GM12801 (cell line): ENCODE results near the gene C12orf42.

ENCODE experiments used
- TF ChIP-seq, protein P1 (sequence below): IDR thresholded peaks from one replicate; pipeline ENCODE4 v1.5.1; 2011; ENCODE audit warnings: control low read depth; ENCODE audit not compliant: insufficient read length; ENCODE audit errors: extremely low read depth

C12orf42 gene

DNA sequence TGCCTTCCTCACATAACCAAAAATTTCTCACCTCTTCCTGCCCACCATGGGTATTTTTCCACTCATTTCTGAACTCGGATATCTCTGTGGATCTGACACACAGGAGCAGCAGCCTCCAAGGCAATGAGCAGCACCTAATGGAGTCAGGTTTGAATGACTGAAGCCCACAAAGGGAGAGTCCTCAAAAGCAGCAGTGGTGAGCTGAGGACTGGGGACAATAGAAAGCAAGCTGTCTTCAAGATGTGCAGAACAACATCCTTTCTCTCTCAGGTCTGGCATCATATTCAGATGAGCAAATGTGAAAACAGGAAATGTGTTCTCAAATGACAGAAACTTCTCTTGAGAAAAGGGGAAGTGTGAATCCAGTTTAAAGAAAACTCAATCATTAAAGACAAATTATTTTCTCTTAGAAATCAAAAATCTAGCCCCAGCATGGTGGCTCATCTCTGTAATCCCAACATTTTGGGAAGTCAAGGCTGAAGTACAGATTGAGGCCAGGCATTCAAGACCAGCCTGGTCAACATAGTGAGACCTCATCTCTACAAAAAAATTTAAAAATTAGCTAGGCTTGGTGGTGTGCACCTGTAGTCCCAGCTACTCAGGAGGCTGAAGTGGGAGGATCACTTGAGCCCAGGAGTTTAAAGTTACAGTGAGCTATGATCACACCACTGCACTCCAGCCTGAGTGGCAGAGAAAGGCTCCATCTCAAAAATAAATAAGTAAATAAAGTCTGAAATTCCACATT, 54.2 kb downstream of the C12orf42 start:
- TF ChIP-seq, protein P1, sequence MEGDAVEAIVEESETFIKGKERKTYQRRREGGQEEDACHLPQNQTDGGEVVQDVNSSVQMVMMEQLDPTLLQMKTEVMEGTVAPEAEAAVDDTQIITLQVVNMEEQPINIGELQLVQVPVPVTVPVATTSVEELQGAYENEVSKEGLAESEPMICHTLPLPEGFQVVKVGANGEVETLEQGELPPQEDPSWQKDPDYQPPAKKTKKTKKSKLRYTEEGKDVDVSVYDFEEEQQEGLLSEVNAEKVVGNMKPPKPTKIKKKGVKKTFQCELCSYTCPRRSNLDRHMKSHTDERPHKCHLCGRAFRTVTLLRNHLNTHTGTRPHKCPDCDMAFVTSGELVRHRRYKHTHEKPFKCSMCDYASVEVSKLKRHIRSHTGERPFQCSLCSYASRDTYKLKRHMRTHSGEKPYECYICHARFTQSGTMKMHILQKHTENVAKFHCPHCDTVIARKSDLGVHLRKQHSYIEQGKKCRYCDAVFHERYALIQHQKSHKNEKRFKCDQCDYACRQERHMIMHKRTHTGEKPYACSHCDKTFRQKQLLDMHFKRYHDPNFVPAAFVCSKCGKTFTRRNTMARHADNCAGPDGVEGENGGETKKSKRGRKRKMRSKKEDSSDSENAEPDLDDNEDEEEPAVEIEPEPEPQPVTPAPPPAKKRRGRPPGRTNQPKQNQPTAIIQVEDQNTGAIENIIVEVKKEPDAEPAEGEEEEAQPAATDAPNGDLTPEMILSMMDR: no peak

DNA sequence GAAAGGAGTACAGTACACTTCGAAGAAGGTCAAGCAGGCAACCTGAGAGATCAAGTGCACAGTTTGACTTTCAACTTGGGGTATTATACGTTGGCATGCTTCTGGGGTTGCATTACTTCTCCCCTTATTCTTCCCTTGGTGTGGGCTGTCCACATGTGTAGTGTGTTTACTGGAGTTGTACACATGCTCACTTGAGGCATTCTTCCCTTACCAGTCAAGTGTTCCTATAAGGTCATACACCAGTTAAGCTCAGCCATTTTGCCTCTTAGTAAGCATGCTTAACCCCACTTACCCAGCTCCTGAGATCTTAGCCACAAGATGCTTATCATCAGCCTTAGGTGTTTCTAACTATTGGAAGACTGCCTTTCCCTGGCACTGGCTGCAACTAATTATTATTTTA, 63.8 kb downstream of the C12orf42 start:
- TF ChIP-seq, protein P1: no peak

DNA sequence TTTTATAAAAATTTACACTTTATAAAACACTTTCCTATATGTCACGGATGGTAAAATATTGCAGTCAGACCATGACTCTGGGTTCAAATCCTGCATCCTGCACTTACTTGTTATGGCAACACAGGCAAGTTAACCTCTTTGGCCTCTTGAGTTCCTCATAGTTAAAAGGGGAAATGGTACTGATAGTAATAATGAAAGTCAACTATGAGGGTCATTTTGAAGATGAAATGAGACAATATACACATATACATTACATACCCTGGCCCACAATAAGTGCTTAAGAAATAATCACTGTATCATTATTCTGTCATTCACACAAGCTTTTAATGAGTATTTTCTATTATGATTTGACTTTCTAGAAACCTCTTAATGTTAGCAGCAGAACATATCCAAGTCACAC, 64.4 kb downstream of the C12orf42 start:
- TF ChIP-seq, protein P1: no peak

DNA sequence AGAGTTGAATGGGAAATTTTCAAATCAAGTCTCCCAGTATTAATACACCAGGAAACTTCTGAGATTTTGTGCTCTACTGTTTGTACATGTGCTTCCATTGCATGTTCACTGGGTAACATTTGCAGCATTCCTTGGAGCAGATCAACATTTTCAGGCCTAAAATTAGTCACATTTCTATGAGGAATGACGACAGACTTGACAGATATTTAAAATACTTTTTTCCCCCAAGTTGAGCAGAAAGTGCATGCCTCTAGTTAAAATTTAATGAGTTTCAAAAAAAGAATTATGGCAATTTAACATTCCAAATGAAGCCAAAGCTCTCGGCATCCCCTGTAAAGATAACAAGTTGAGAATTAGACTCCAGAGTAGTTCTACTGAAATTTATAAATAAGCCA, 72.3 kb downstream of the C12orf42 start:
- TF ChIP-seq, protein P1: no peak

DNA sequence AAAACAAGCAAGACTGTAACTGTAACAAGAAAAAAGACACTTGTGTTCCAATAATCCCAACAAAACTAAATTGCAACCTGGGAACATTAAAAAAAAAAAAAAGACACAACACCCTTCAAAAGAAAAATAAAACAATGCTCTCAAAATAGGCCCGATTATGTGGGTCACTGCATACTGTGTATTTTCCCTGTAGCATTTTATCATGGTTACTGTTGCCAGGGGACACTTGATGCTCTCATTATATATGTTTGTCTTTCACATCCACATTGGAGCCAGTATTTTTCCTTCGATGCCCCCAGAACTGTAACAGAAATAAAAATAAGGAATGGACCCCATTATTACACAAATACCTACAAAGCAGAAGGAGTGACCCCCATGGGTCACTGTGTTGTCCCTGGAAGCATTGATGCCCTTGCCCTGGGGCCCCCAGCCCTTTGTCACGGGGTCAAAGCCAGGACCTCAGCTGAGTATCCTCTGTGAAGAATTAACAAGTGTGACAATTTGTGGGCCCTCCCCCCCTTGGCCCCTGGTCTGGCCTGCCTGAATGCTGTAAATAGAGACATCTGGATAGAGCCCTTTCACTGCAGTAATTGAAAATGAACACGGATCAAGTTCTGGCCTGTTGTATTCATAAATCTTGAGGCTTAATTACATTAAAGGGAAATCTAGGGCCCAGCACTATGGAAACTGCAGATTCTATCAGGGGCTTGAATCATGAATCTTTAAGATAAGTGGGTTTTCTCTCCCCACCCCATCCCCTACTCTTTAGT, 72.8 kb downstream of the C12orf42 start:
- TF ChIP-seq, protein P1: no peak

DNA sequence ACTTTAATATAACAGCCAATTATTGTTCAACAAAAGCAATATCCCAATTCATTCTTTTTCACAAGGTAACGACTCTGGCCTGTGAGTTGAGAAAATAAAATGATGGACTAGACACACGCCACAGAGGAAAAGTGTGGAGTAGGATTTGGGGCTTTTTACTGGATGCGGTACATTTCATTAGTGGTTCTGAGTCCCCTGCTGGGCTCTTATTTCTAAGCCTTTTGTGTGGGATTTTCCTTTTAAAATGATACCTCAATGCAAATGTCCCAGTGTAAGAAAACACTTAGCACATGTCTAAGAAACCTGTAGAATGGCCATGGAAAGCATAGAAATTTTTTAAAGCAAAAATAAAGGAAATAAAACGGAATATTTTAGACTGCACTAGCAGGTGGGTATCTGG, 73.4 kb downstream of the C12orf42 start:
- TF ChIP-seq, protein P1: no peak

DNA sequence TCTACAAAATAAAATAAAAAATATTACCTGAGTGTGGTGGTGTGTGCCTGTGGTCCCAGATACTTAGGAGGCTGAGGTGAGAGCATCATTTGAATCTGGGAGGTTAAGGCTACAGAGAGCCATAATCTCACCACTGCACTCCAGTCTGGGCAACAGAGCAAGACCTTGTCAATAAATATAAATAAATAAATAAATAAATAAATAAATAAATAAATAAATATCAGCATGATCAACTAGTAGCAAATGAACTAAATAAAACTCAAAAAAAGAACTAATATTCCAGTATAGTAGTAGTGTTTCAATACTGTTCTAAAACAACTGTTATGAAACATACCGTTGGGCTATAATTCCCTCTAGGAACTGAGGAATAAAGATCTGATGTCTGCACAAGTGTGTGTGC, 74.4 kb downstream of the C12orf42 start:
- TF ChIP-seq, protein P1: no peak
